Adrenal gland (tissue), 5 donors: Measurements from ENCODE around the gene WDR26.
"Not testable (repeated sequence)": the region's sequence is repeated elsewhere in the genome, so short reads cannot be mapped to it uniquely, and the experiment has no call there.

Experiments used
- CTCF ChIP-seq, 6 experiments: fragments of 450-650 bp in 4 of 6; fragments of 200-600 bp in 2 of 6; sonication (generic) in 1 of 6; IDR thresholded peaks; 1 replicate in 5 of 6; 2 replicates in 1 of 6; pipeline versions ENCODE4 v1.5.1 to v1.8.0; 2016 to 2021; ENCODE audit warnings: antibody characterized with exemption in 6 of 6, mild to moderate bottlenecking in 2 of 6, moderate library complexity in 1 of 6
- POLR2A ChIP-seq, 2 donors: fragments of 450-650 bp; IDR thresholded peaks; one replicate each; pipeline ENCODE4 v1.6.1; 2017; ENCODE audit warnings: antibody characterized with exemption in 2 of 2, mild to moderate bottlenecking in 2 of 2, moderate library complexity in 1 of 2
- donor health status: DM: no; HTN: no; CAD: no.

- not testable (repeated sequence) for TF ChIP-seq CTCF, POLR2A (IDR thresholded peaks at IDR 0.05)
Observed at GRCh38 chr1:224428713-224429112, 5.9 kb downstream of the WDR26 start.
